ENCODE data around the gene NTM.
A peak's percentile ranks its signal among the peaks of the same experiment; 100 is the strongest.

Gene NTM

GRCh38 chr11:131723088-131723487 is 352.7 kb downstream of the NTM start:
- no peak for TF ChIP-seq TAF1 (IDR thresholded peaks at IDR 0.05; ENCODE audit: low read depth, low read length)
- TF ChIP-seq SPI1 (IDR thresholded peaks at IDR 0.05; ENCODE audit: low read depth, low read length) = no peak
- TF ChIP-seq POU2F2 (IDR thresholded peaks at IDR 0.05; ENCODE audit: low read depth, low read length) = no peak
- no peak for TF ChIP-seq PAX5 (IDR thresholded peaks at IDR 0.05; ENCODE audit: insufficient read depth, low read length, severe bottlenecking)
- TF ChIP-seq POLR2AphosphoS5 (IDR thresholded peaks at IDR 0.05; ENCODE audit: low read depth, low read length) = no peak
- TF ChIP-seq POLR2A (IDR thresholded peaks at IDR 0.05; ENCODE audit: low read depth, low read length) = no peak
- DNase-seq (ENCODE audit: insufficient read length, low spot score) (no peak), FAIRE-seq (no peak)

- TF ChIP-seq POU2F2 (IDR thresholded peaks at IDR 0.05; ENCODE audit: low read depth, low read length) (no peak), POLR2AphosphoS5 (IDR thresholded peaks at IDR 0.05; ENCODE audit: low read depth, low read length) (no peak), PAX5 (IDR thresholded peaks at IDR 0.05; ENCODE audit: insufficient read depth, low read length, severe bottlenecking) (no peak), TAF1 (IDR thresholded peaks at IDR 0.05; ENCODE audit: low read depth, low read length) (no peak), POLR2A (IDR thresholded peaks at IDR 0.05; ENCODE audit: low read depth, low read length) (no peak), SPI1 (IDR thresholded peaks at IDR 0.05; ENCODE audit: low read depth, low read length) (no peak)
- FAIRE-seq = no peak
- no peak for DNase-seq (ENCODE audit: insufficient read length, low spot score)
Observed at GRCh38 chr11:131724436-131724975, 354.1 kb downstream of the NTM start.

- no peak for DNase-seq (ENCODE audit: insufficient read length, low spot score)
- no peak for TF ChIP-seq POLR2A (IDR thresholded peaks at IDR 0.05; ENCODE audit: low read depth, low read length)
- no peak for TF ChIP-seq POU2F2 (IDR thresholded peaks at IDR 0.05; ENCODE audit: low read depth, low read length)
- no peak for TF ChIP-seq SPI1 (IDR thresholded peaks at IDR 0.05; ENCODE audit: low read depth, low read length)
- TF ChIP-seq POLR2AphosphoS5 (IDR thresholded peaks at IDR 0.05; ENCODE audit: low read depth, low read length) = no peak
- no peak for TF ChIP-seq TAF1 (IDR thresholded peaks at IDR 0.05; ENCODE audit: low read depth, low read length)
- TF ChIP-seq PAX5 (IDR thresholded peaks at IDR 0.05; ENCODE audit: insufficient read depth, low read length, severe bottlenecking) = no peak
- FAIRE-seq = no peak
Observed at GRCh38 chr11:131734871-131735270, 364.5 kb downstream of the NTM start.

GRCh38 chr11:131737357-131737756 is 366.9 kb downstream of the NTM start:
- FAIRE-seq (no peak), DNase-seq (ENCODE audit: insufficient read length, low spot score) (no peak)
- TF ChIP-seq POU2F2 (IDR thresholded peaks at IDR 0.05; ENCODE audit: low read depth, low read length) = no peak
- TF ChIP-seq SPI1 (IDR thresholded peaks at IDR 0.05; ENCODE audit: low read depth, low read length) = no peak
- no peak for TF ChIP-seq TAF1 (IDR thresholded peaks at IDR 0.05; ENCODE audit: low read depth, low read length)
- TF ChIP-seq POLR2A (IDR thresholded peaks at IDR 0.05; ENCODE audit: low read depth, low read length) = no peak

- no peak for FAIRE-seq
- no peak for TF ChIP-seq SPI1 (IDR thresholded peaks at IDR 0.05; ENCODE audit: low read depth, low read length)
- no peak for TF ChIP-seq PAX5 (IDR thresholded peaks at IDR 0.05; ENCODE audit: insufficient read depth, low read length, severe bottlenecking)
- TF ChIP-seq POLR2A (IDR thresholded peaks at IDR 0.05; ENCODE audit: low read depth, low read length) = no peak
- no peak for TF ChIP-seq POLR2AphosphoS5 (IDR thresholded peaks at IDR 0.05; ENCODE audit: low read depth, low read length)
- TF ChIP-seq TAF1 (IDR thresholded peaks at IDR 0.05; ENCODE audit: low read depth, low read length) = no peak
- TF ChIP-seq POU2F2 (IDR thresholded peaks at IDR 0.05; ENCODE audit: low read depth, low read length) = no peak
- DNase-seq (ENCODE audit: insufficient read length, low spot score) = no peak
Observed at GRCh38 chr11:131739243-131739882, 368.9 kb downstream of the NTM start.

GRCh38 chr11:131744847-131745246 is 374.4 kb downstream of the NTM start:
- TF ChIP-seq POLR2A (IDR thresholded peaks at IDR 0.05; ENCODE audit: low read depth, low read length) (no peak), TAF1 (IDR thresholded peaks at IDR 0.05; ENCODE audit: low read depth, low read length) (no peak), POU2F2 (IDR thresholded peaks at IDR 0.05; ENCODE audit: low read depth, low read length) (no peak), POLR2AphosphoS5 (IDR thresholded peaks at IDR 0.05; ENCODE audit: low read depth, low read length) (no peak), PAX5 (IDR thresholded peaks at IDR 0.05; ENCODE audit: insufficient read depth, low read length, severe bottlenecking) (no peak), SPI1 (IDR thresholded peaks at IDR 0.05; ENCODE audit: low read depth, low read length) (no peak)
- FAIRE-seq (no peak), DNase-seq (ENCODE audit: insufficient read length, low spot score) (no peak)

GRCh38 chr11:131745405-131745804 is 375.0 kb downstream of the NTM start:
- TF ChIP-seq PAX5 (IDR thresholded peaks at IDR 0.05; ENCODE audit: insufficient read depth, low read length, severe bottlenecking) (no peak), SPI1 (IDR thresholded peaks at IDR 0.05; ENCODE audit: low read depth, low read length) (no peak), TAF1 (IDR thresholded peaks at IDR 0.05; ENCODE audit: low read depth, low read length) (no peak), POLR2AphosphoS5 (IDR thresholded peaks at IDR 0.05; ENCODE audit: low read depth, low read length) (no peak), POLR2A (IDR thresholded peaks at IDR 0.05; ENCODE audit: low read depth, low read length) (no peak), POU2F2 (IDR thresholded peaks at IDR 0.05; ENCODE audit: low read depth, low read length) (no peak)
- no peak for DNase-seq (ENCODE audit: insufficient read length, low spot score)
- no peak for FAIRE-seq

- DNase-seq (ENCODE audit: insufficient read length, low spot score) (no peak), FAIRE-seq (no peak)
- TF ChIP-seq POU2F2 (IDR thresholded peaks at IDR 0.05; ENCODE audit: low read depth, low read length) (no peak), POLR2AphosphoS5 (IDR thresholded peaks at IDR 0.05; ENCODE audit: low read depth, low read length) (no peak), PAX5 (IDR thresholded peaks at IDR 0.05; ENCODE audit: insufficient read depth, low read length, severe bottlenecking) (no peak), POLR2A (IDR thresholded peaks at IDR 0.05; ENCODE audit: low read depth, low read length) (no peak), SPI1 (IDR thresholded peaks at IDR 0.05; ENCODE audit: low read depth, low read length) (no peak), TAF1 (IDR thresholded peaks at IDR 0.05; ENCODE audit: low read depth, low read length) (no peak)
Observed at GRCh38 chr11:131746201-131746600, 375.8 kb downstream of the NTM start.

GRCh38 chr11:131748151-131749050 is 378.0 kb downstream of the NTM start:
- peak; percentile 41 for DNase-seq (ENCODE audit: insufficient read length, low spot score)
- peak; percentile 82 for FAIRE-seq
- TF ChIP-seq TAF1 (IDR thresholded peaks at IDR 0.05; ENCODE audit: low read depth, low read length) (no peak), PAX5 (IDR thresholded peaks at IDR 0.05; ENCODE audit: insufficient read depth, low read length, severe bottlenecking) (no peak), POU2F2 (IDR thresholded peaks at IDR 0.05; ENCODE audit: low read depth, low read length) (no peak), POLR2AphosphoS5 (IDR thresholded peaks at IDR 0.05; ENCODE audit: low read depth, low read length) (no peak), SPI1 (IDR thresholded peaks at IDR 0.05; ENCODE audit: low read depth, low read length) (no peak), POLR2A (IDR thresholded peaks at IDR 0.05; ENCODE audit: low read depth, low read length) (no peak)

All from GM12891 (cell line).